Mucosa of gallbladder (tissue), 1 donor: ENCODE measurements around the gene LCN12. TPM values are rescaled to one million over a fixed set of nuclear protein-coding genes. Genes with fewer than 3 reads are reported as not detected.
"Not testable (repeated sequence)": the region's sequence is repeated elsewhere in the genome, so short reads cannot be mapped to it uniquely, and the experiment has no call there.

Experiments used
- DNase-seq: peaks from one replicate; pipeline ENCODE4 v3.0.0-alpha.2; 2020; ENCODE audit warnings: low spot score
- total RNA-seq: library from RNA; stranded (reverse); gene quantifications from one replicate; pipeline ENCODE4 v1.2.1, GENCODE V29; 2021
- donor health status: DM: no; HTN: no; CAD: no.

The LCN12 gene
- total RNA-seq, 1 donor from 2014 or later: 10.0 TPM

DNA sequence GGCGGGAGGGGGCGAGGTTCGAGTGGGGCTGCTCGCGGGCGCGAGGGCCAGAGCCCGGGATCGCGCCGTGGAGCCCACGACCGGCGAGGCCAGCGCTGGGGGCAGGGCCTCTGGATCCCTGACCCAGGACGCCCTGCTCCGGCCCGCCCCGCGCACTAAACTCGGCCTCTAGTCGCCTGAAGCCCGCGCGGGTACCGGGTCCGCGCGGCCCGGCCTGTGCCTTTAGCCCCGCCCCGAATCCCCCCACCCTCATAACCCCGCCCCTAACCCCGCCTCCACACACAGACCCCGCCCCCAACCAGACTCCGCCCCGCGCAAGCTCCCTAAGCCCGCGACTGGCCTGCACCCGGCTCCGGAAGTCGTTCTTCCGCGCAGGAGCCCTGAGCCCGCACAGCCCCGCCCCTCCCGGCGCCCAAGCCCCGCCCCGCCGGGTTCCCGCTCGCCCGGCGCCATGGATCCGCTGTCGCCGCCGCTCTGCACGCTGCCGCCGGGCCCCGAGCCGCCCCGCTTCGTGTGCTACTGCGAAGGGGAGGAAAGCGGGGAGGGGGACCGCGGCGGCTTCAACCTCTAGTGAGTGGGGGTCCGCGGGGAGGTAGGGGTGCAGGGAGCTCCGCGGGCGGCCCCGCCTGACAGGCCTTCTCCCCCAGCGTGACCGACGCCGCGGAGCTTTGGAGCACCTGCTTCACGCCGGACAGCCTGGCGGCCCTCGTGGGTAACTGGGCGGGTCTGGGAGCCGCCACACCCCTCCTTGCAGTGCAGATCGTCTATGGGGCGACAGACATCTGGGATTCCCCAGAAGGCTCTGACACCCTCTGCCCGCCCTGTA is 40.1 kb downstream of the LCN12 start, which contains the start of gene PAXX:
Gene PAXX (plus strand): TSS at position 430 of the 826 bp plus-strand sequence. CDS start 22 bp downstream, at position 452.
- peak; percentile 94 for DNase-seq

- no peak for DNase-seq
Measured at GRCh38 chr9:136992819-136993369, 40.8 kb downstream of the LCN12 start.

DNA sequence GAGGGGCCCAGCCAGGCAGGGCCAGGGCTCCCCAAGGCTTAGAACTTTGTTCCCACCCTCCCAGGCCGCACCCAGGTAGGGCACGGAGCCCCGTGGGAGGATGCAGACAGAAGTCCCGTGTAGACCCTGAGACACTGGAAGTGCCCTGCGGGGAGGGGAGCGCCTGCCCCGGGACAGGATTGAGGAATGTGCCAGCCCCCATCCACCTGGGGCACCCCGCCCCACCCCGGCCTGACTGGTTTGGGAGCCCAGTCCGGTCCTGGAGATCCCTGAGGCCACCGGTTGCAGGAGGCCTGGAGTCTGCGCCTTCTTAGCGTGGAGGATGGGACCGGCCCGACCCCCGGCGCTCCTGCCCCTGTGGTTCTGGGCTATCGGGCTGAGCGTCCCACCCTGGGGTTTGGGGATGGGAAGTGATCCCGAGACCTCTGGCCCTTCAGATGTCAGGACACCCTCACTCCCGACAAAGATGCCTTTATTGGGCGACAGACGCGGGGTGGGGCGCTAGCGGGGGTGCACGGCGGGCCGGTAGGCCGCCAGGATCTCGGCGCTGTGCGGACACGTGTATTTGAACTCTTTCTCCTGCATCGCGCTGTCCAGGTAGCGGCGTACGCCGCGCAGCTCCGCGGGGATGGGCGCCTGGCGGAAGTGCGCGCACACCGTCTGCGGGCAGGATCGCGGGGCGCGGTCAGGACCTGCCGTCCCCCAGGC is 42.3 kb downstream of the LCN12 start:
- DNase-seq: no peak

- no peak for DNase-seq
Measured at GRCh38 chr9:136994888-136995230, 42.8 kb downstream of the LCN12 start.

GRCh38 chr9:136995362-136995761 is 43.3 kb downstream of the LCN12 start:
- DNase-seq: no peak

- DNase-seq: no peak
Measured at GRCh38 chr9:136995772-136996311, 43.8 kb downstream of the LCN12 start.

DNA sequence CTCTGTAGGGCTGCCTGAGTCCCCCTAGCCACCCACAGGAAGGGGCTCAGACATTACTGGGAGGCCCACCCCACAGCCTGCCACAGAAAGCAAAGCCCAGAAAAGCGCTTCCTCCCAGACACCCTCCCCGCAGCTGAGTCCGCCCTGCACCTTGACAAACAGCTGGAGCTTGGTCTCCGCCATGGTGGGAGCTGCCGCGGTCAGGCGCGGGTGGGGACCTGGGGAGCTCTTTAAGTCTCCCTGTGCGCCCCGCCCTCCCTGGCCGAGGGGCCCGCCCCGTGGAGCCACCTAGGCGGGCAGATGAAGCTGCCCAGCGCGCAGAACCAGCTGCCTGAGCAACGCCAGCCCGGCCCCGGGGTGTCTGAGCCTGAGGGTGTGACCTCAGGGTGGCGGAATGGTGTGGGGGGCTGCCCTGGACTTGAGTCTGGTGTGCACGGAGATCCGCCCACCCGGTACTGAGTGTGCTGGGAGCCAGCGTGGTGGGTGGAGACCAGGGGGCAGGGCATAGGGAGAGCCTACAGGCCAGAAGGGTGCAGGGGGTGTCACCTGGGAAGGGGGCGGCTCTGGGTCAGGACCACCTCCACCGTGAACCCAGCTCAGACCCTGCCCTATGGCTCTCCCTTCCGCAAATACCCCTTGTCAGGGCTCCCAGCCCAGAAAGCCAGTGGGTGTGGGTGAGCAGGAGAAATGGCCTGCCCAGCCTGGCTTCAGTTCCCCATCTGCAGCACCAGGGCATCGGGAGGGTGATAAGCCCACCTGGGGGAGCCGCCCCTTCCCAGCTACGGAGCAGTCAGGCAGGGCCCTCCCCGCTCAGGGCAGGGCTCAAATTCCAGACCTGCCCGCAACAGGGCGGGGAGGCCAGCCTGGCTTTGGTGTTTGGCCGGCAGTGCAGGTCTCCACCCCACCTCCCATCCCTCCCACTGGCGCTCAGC is 44.6 kb downstream of the LCN12 start, which contains the start of gene CLIC3:
Gene CLIC3 (minus strand): TSS at position 208 of the 932 bp plus-strand sequence. CDS start 25 bp downstream, at position 183.
- no peak for DNase-seq

GRCh38 chr9:136997371-136997770 is 45.3 kb downstream of the LCN12 start:
- no peak for DNase-seq

GRCh38 chr9:136997830-136998234 is 45.8 kb downstream of the LCN12 start:
- DNase-seq: no peak

DNA sequence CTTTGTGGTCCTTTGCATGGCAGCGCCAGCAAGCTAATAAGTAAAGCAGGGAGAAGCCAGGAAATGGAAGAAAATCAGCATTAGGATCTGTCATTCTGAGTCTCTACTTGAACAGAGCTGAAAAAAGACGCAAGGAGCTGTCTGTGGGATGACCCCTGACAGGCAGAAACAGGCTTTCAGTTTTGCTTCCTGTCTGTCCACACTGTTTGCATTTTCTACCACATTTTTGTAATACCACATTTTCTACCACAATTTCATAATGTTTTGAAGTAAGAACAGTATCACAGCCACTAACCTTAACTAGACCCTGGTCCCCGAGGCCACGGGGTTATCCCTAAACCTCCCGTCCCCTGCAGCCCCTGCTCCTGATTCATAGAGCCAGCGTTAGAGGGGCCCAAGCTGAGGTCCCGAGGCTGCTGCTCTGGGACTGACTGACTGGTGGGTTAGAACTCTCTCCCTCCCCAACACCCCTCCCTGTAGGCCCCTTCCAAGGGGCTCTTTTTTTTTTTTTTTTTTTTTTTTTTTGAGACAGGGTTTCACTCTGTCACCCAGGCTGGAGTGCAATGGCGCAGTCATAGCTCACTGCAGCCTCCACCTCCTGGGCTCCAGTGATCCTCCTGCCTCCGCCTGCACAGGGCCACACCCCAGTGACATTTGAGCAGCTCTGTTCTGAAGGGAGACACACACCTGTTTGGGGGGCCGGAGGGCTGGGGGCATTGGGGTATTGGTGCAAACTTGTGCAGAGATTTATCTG is 48.3 kb downstream of the LCN12 start:
- no peak for DNase-seq

DNA sequence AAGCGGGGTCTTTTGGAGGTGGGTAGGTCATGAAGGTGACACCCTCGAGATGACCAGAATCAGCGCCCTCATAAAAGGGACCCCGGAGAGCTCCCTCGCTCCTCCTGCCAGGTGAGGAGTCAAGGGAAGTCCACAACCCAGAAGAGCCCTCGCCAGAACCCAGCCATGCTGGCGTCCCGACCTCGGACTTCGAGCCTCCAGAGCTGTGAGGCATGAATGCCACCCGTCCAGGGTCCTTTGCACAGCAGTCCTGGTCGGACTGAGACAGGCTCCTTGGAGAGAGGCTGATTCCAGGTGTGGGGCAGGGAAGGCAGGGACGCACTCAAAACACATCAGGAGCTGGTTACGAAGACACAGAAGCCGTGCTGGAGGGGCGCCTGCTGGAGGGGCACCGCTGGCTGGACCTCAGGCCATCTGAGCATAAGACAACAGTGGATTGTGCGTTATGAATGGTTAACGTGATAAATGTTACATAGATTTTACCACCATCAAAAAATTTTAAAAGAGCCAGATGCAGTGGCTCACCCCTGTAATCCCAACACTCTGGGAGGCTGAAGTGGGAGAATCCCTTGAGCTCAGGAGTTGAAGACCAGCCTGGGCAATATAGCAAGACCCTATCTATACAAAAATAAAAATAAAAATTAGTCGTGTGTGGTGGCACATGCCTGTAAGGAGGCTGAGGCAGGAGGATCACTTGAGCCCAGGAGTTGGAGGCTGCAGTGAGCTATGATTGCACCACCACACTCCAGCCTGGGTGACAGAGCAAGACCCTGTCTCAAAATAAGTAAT is 50.0 kb downstream of the LCN12 start:
- DNase-seq: no peak

- no peak for DNase-seq
Measured at GRCh38 chr9:137002646-137003041, 50.6 kb downstream of the LCN12 start.

DNA sequence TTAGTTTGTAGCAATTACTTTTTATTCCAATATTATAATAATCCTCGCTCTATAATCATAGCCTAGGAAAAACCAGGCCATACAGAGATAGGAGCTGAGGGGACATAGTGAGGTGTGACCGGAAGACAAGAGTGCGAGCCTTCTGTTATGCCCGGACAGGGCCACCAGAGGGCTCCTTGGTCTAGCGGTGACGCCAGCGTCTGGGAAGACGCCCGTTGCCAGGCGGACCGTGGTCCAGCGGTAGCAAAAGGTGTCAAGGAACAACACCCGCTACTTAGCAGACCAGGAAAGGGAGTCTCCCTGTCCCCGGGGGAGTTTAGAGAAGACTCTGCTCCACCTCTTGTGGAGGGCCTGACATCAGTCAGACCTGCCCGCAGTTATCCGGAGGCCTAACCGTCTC is 52.2 kb downstream of the LCN12 start:
- DNase-seq: not testable (repeated sequence)

Other genes with a start within 250 kb of the LCN12 start
- gene DIPK1B, start 239.7 kb upstream of the LCN12 start, total RNA-seq: 8.8 TPM
- gene LCN10, start 209.3 kb upstream of the LCN12 start, total RNA-seq: 11.4 TPM
- gene LCN6, start 203.7 kb upstream of the LCN12 start, total RNA-seq: 12.8 TPM
- gene LCN8, start 194.0 kb upstream of the LCN12 start, total RNA-seq: not detected
- gene LCN15, start 187.8 kb upstream of the LCN12 start, total RNA-seq: not detected
- gene TMEM141, start 160.9 kb upstream of the LCN12 start, total RNA-seq: 81.3 TPM
- 2.3 TPM for gene CCDC183, start 155.9 kb upstream of the LCN12 start, total RNA-seq
- 91.0 TPM for gene RABL6, start 144.3 kb upstream of the LCN12 start, total RNA-seq
- 19.4 TPM for gene AJM1, start 109.8 kb upstream of the LCN12 start, total RNA-seq
- gene PHPT1, start 102.9 kb upstream of the LCN12 start, total RNA-seq: 150 TPM
- 38.6 TPM for gene MAMDC4, start 99.9 kb upstream of the LCN12 start, total RNA-seq
- gene EDF1, start 86.0 kb upstream of the LCN12 start, total RNA-seq: 342 TPM
- gene TRAF2, start 65.8 kb upstream of the LCN12 start, total RNA-seq: 19.6 TPM
- 144 TPM for gene FBXW5, start 7.5 kb upstream of the LCN12 start, total RNA-seq
- 110 TPM for gene C8G, start 7.0 kb upstream of the LCN12 start, total RNA-seq
- gene PTGDS, start 25.2 kb downstream of the LCN12 start, total RNA-seq: 481 TPM
- 0.92 TPM for gene LCNL1, start 30.7 kb downstream of the LCN12 start, total RNA-seq
- gene PAXX, start 40.1 kb downstream of the LCN12 start, total RNA-seq: 51.2 TPM
- 2.2 TPM for gene CLIC3, start 44.3 kb downstream of the LCN12 start, total RNA-seq
- 298 TPM for gene ABCA2, start 76.0 kb downstream of the LCN12 start, total RNA-seq
- gene FUT7, start 79.8 kb downstream of the LCN12 start, total RNA-seq: 0.26 TPM
- 376 TPM for gene NPDC1, start 93.9 kb downstream of the LCN12 start, total RNA-seq
- 41.1 TPM for gene ENTPD2, start 101.8 kb downstream of the LCN12 start, total RNA-seq
- 2.4 TPM for gene SAPCD2, start 118.3 kb downstream of the LCN12 start, total RNA-seq
- gene UAP1L1, start 125.2 kb downstream of the LCN12 start, total RNA-seq: 10.5 TPM
- 59.8 TPM for gene MAN1B1, start 134.7 kb downstream of the LCN12 start, total RNA-seq
- gene DPP7, start 162.5 kb downstream of the LCN12 start, total RNA-seq: 199 TPM
- gene GRIN1, start 186.9 kb downstream of the LCN12 start, total RNA-seq: 0.83 TPM
- 0.43 TPM for gene LRRC26, start 217.8 kb downstream of the LCN12 start, total RNA-seq
- not detected for gene TMEM210, start 219.8 kb downstream of the LCN12 start, total RNA-seq
- gene ANAPC2, start 236.3 kb downstream of the LCN12 start, total RNA-seq: 64.6 TPM
- 65.7 TPM for gene SSNA1, start 236.4 kb downstream of the LCN12 start, total RNA-seq
- gene TPRN, start 248.5 kb downstream of the LCN12 start, total RNA-seq: 74.4 TPM